GM12865 (cell line): ENCODE measurements around the gene LDLRAD4.

ENCODE experiments used
- DNase-seq: peaks from one replicate; pipeline ENCODE4 v3.0.0; 2010; ENCODE audit warnings: low read depth
- H3K4me3 ChIP-seq: 2 replicates; pipeline ENCODE4 v1.5.1; 2011; ENCODE audit warnings: mild to moderate bottlenecking, low read depth, low read length, control low read depth
- CTCF ChIP-seq: IDR thresholded peaks from 2 replicates; pipeline ENCODE4 v1.5.1; 2011; ENCODE audit warnings: low read length, control low read depth, low read depth, inconsistent platforms; ENCODE audit not compliant: insufficient read depth; ENCODE audit errors: missing control alignments

LDLRAD4 gene

GRCh38 chr18:13649397-13650390, 431.1 kb downstream of the LDLRAD4 start:
- TF ChIP-seq CTCF = no peak

DNA sequence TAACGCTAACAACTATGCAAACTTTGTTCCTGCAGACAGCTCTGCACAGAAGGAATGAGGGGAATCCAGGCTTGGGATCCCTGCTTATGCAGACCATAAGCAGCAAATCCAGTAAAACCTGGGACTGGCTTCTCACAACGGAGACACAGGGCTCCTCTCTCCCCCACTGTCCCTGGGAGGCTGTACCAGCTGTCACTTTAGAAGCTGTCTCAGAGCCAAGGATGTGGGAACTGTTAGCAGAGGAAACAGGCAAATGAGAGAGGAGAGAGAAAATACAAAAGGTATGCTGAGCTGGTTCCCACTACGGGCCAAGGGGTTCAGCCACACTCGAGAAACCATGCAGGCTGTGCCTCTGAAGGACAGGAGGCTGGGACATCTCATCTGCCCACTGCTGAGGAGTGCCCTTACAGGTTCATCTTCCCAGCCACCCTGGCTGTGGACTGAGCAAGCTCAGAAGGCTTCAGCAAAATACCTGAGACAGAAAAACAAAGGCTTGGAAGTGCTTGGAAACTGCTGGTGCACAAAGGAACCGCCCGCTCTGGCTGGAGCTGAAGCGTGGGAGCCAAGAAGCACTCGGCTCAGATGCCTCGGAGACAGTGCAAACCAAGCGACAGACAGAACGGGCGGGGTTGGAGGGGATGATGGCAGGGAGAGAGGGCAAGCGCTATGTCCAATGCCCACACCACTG, 435.3 kb downstream of the LDLRAD4 start:
- no peak for TF ChIP-seq CTCF
- no peak for DNase-seq
- no peak overlapping the region for H3K4me3 ChIP-seq

More at GRCh38 chr18:13649397-13650390, 431.1 kb downstream of the LDLRAD4 start:
- DNase-seq = no peak
- H3K4me3 ChIP-seq = no peak overlapping the region

GRCh38 chr18:13657974-13658373, 439.4 kb downstream of the LDLRAD4 start:
- DNase-seq = no peak
- no peak for TF ChIP-seq CTCF

GRCh38 chr18:13658436-13659204, 440.1 kb downstream of the LDLRAD4 start:
- no peak for TF ChIP-seq CTCF
- DNase-seq = no peak
- H3K4me3 ChIP-seq = no peak overlapping the region

More at GRCh38 chr18:13657974-13658373, 439.4 kb downstream of the LDLRAD4 start:
- H3K4me3 ChIP-seq = no peak overlapping the region

DNA sequence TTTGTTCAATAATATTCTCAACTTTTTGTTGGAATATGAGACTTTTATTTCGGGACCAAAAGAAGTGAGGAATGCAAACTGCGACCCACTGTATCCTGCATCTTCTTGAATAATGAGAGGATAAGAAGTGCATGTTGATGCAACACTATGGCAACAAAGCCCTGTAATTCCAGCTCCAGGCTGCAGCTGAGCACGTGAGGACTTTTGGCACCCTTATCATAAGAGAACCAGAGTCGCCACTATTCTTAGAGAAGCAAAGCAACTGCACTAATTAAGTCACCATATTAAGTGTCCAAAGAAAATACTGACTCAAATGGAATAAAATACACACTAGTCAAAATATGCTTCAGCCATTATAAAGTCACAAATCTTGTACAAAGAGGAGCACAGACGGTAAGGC, 441.9 kb downstream of the LDLRAD4 start:
- H3K4me3 ChIP-seq = no peak overlapping the region
- no peak for TF ChIP-seq CTCF
- DNase-seq = no peak

GRCh38 chr18:13661051-13661778, 442.7 kb downstream of the LDLRAD4 start:
- H3K4me3 ChIP-seq = no peak overlapping the region
- DNase-seq = no peak
- TF ChIP-seq CTCF = no peak
